Activated T-cell treated with anti-CD3 and anti-CD28 coated beads, Interleukin-2, amount 50 U/mL, for 24 hours (primary cell): ENCODE data around the gene SYTL1.

Experiments
- DNase-seq: peaks from one replicate; pipeline ENCODE4 v3.0.0-alpha.2; 2020
- H3K27ac Mint-ChIP-seq: 2 replicates; pipeline ENCODE4 v1.8.0; 2020; ENCODE audit warnings: mild to moderate bottlenecking, mixed read lengths
- H3K27me3 Mint-ChIP-seq: 2 replicates; pipeline ENCODE4 v1.8.0; 2020; ENCODE audit warnings: mixed read lengths
- H3K36me3 Mint-ChIP-seq: 2 replicates; pipeline ENCODE4 v1.8.0; 2020; ENCODE audit warnings: low read depth, mixed read lengths
- H3K4me1 Mint-ChIP-seq: 2 replicates; pipeline ENCODE4 v1.8.0; 2020; ENCODE audit warnings: low read depth, mixed read lengths
- H3K4me3 Mint-ChIP-seq: 2 replicates; pipeline ENCODE4 v1.8.0; 2020; ENCODE audit warnings: mild to moderate bottlenecking, moderate library complexity, mixed read lengths
- H3K9me3 Mint-ChIP-seq: 2 replicates; pipeline ENCODE4 v1.8.0; 2020; ENCODE audit warnings: mixed read lengths

The SYTL1 gene

DNA sequence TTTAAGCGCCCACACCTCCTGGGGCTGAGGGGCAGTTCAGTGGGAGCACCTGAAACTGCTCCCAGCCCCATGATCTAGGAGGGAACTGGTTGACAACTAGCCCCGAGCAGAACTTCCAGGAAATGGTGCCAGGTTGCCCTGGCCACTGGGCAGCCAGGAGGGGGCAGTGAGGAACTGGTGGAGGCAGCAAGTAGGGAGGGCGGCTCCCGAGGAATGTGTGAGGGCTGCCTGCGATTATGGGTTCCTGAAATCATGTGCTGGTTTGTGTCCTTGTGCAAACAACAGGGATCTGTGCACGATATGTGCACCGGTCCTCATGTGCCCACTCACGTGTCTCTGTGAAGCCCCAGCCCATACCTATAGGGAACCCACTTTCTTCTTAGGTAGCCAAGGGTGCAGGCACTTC, 60.5 kb downstream of the SYTL1 start:
- peak overlapping the region; percentile 85 for H3K27ac Mint-ChIP-seq
- no peak for DNase-seq

DNA sequence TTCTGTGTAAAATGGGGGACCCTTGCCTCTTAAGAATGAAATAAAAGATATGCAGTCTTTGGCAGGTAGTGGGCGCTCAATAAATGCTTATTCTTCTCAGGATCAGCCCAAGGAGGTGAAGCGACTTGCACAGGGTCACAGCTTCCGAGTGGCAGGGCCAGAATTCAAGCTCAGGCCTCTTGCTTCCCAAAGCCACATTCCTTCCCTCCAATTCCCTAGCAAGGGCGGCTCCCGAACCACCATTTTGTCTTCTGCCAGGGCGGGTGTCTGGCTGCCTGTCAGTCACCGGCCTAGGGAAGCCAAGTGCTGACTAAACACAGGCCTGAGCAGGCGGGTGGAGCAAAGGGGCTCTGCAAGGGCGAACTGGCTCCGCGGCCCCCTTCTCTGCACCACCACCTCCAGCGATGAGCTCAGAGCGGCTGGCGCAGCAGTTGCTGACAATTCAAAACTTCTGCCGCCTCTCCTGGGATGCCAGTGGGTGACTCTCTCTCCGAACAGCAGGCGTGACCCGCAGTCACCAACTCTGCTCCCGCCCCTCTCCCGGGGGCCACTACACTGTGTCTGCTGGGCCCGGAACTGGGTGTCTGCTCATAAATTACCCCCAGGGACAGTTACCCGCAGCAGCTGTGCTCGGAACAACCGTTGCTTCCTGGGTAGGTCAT, 61.4 kb downstream of the SYTL1 start:
- Mint-ChIP-seq H3K36me3 (peaks cover 28% of the 10 kb centered on the region), H3K4me3 (no peak overlapping the region)

More for the DNA sequence above, 60.5 kb downstream of the SYTL1 start:
- Mint-ChIP-seq H3K27me3 (no peaks in the 10 kb centered on the region), H3K36me3 (peaks cover 20% of the 10 kb centered on the region), H3K4me3 (no peak overlapping the region), H3K4me1 (peaks cover 20% of the 10 kb centered on the region), H3K9me3 (no peaks in the 10 kb centered on the region)

More for the DNA sequence above, 61.4 kb downstream of the SYTL1 start:
- H3K4me1 Mint-ChIP-seq: peaks cover 20% of the 10 kb centered on the region
- H3K9me3 Mint-ChIP-seq: no peaks in the 10 kb centered on the region
- peak overlapping the region; percentile 85 for H3K27ac Mint-ChIP-seq
- no peaks in the 10 kb centered on the region for H3K27me3 Mint-ChIP-seq
- DNase-seq: peak; percentile 56
